ENCODE measurements around the gene ITGB5.
"Not testable (repeated sequence)": the region's sequence is repeated elsewhere in the genome, so short reads cannot be mapped to it uniquely, and the experiment has no call there.

Gene ITGB5

DNA sequence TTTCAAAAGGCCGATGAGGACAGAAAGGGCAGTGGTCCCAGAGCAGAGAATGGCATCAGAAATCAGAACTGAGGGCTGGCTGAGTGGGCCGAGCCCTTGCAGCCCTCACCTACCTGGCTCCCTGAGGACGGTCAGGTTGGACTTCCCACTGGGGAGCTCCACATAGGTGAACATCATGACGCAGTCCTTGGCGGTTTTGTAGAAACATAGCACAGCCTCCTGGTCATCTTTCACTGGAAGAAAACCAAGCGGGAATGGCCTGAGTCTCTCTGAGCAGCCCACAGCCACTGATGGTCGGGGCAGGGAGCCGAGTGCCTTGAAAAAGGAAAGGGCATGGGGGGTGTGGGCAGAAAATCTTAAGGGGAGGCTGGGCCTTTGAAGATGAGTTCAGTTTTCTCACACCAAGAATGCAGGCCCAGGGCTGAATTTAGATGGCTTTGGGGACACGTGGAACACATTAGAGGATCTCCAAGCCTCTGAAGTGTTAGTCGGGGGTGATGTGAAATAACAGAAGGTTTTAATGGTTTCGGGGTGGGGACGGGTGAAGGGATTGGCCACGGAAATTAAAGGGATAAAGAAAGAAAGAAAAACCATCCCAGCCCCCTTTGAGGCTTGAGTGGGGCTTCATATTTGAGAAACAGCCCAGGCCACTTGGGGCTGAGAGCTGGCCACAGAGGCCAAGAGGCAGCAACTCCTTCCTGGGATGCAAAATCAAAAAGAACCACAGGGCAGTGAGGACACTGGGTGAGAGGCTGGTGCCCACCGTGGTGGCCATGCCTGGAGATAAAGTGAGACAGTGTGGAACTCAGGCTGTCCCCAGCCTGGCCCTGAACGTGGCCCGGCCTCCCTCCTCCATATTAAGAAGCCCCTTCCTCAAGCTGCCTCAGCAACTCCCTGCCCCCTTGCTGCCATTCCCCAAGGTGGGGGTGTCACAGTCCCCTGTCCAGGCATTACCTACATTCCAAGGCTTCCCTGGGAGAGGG lies 120.8 kb downstream of the ITGB5 start:
- DNase-seq: no peak

DNA sequence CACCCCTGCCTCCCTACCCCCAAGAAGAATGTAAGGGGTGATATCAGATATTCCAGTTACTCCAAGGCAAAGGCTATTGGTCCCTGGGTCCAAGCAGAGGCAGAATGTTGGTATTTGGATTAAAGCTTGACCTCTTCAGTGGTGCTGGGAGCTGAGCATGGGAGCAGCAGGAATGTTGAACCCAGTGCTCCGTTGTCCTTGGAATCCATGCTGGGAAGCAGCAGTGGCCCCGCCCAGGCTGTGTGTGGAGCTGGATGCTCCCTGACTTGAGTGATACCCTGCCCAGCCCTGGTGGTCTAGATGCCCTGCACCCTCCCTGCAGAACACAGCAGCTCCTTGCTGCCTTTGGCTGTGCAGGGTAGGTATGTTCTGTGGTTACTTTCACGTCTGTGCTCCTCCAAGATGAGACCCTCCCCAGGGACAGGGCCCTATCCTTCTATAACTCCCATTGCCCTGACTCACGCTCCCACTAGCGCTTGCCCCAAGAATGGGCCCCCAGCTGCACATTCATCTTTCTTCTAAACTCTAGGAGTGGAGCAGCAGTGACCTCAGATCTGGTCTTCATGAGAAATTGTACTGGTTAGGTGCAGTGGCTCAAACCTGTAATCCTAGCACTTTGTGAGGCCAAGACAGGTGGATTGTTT lies 121.8 kb downstream of the ITGB5 start:
- DNase-seq: no peak

DNA sequence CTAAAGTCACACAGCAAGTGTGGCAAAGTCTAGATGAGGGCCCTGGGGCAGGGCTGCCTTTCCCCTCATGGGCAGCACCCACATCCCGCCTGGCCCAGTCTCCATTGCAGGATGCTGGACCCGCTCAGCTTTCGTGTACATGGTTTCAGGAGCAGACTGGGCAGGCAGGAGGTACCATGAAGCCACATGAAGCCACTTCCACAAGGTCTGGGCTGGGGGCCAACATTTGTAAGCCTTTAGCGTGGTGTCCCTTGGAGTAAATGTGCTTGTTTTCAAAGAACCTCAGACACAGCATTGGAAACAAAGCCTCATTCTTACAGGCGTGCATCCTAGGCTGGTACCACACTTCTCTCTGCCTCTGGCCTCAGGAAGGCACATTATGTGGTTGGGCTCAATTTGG lies 122.4 kb downstream of the ITGB5 start:
- DNase-seq: no peak

DNA sequence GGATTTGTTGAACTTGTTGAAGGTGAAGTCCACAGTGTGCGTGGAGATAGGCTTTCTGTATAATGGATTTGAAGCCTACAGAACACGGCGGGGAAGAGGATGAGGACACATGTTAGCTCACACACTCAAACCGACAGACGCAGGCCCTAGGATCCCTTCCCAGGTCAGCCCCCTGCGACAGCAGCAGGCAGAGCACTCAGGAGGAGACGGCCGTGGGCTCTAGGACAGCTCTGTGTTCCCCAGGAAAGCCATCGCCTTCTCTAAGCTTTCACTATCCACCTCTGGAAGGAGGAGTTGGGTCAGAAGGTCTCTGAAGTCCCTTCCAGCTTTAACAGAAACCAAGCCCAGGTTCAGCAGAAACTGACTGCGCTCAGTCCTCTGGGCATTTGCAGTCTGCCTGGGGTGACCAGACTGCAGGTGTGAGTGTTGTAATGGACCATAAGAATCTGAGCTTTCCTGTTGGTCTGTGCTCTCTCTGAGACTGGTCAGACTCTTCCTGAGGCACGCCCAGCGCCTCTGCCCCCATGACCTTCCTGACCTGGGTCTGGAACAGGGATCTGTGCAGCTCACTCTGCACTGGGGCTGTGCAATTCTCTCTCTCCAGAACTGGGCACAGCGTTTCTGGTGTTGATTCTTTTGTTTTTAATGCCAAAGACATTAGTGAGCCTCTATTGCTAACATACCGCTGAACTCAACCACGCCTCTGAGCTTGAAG lies 123.4 kb downstream of the ITGB5 start:
- DNase-seq: no peak

DNA sequence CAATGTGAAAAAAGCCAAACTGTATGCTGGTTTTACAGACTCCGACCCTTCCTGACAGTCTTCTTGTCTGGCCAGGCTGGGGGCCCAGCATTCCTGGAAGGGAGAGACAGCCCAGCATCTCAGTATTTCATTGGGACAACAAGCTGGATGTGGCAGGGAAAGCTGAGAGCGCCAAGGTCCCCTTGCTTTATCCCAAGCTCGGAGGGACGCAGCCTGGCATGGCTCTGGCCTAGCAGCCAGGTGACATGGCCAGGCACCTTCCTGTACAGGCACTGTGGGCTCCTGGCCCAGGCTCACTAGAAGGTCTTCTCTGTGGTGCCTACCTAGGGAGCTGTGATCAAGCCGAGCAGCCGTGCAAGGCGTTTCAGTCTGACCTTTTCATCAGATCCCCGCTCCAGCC lies 124.0 kb downstream of the ITGB5 start:
- no peak for DNase-seq

DNA sequence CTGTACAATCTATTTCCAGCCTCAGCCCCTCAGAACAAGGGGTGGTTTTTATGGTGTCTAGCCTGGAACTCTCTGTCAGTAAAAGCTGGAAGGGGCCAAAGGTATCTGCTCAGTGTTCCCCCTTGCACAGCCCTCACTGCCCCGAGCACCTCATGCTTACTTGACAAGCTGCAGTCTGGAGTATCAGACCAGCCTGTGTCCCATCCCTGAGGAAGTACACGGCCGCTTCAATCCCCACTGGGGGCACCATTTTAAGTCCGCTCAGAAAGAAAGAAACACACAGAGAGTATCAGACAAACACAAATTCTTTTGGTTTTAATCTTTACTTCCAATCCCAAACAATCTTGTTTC lies 124.5 kb downstream of the ITGB5 start:
- DNase-seq: no peak

DNA sequence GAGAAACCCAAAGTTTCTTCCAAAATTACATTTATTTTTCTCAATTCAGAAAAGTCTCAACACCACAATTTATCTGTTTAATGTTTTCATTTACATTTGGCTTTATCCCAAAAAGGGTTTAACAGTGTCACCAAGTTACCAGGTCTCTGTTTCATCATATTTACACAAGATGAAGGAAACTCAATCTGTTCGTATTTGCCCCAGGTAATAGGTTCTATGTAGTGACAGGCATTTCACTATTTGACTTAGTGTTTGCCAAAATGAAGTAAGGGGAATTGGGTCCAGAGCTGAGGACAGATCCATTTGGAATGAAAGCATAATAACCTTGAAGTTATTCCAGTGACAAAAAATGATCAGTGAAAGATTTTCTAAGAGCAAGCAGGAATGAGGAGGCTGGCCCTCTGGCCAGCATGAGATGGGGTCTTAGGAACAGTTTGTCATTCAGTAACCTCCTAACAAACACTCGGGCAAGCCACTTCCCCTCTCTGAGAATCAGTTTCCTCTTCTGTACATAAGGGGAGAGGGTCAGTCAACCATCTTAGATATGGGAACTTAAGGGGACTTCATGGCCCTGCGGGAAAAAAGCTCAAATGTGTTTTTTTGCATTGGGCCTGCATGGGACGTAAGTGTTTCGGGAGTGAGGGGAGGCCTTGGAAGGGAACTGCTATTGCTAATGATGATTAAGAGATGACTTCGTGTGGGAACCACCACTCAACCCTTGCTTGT lies 125.1 kb downstream of the ITGB5 start:
- no peak for DNase-seq

DNA sequence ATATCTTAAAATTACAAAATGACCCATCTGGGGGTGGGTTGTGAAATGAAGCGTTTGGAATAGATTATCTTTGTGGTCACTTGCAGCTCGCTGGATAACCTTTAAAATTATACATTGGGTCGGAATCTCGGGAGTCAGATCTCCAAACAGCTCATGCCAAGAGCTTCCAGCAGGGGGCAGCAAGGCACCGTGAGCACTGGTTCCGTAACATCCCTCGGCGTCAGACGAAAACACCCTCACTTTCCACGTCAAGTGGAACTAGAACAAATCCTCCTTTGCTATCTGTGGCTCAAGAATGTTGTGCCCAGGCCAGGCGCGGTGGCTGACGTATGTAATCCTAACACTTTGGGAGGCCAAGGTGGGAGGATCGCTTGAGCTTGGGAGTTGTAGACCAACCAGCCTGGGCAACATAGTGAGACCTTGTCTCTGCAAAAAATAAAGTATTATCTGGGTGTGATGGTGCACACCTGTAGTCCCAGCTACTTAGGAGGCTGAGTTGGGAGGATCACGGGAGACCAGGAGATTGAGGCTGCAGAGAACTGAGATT lies 125.8 kb downstream of the ITGB5 start:
- DNase-seq: peak; percentile 60

DNA sequence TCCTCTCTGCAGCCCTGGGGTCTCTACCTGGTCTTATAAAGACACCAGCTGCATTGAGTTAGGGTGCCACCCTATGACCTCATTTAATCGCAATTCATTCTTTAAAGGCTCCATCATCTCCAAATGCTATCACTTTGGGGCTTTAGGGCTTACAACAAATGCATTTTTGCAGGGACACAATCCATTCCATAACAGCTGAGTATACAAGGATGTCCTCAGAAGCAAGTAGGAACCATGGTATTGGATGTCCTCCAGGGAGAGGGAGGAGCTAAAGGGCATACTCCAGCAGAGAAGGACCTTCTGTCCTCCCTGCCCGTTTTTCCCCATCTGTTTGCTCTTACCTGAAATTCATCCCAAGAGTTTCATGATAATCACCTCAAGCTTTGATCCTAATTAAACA lies 126.6 kb downstream of the ITGB5 start:
- no peak for DNase-seq

DNA sequence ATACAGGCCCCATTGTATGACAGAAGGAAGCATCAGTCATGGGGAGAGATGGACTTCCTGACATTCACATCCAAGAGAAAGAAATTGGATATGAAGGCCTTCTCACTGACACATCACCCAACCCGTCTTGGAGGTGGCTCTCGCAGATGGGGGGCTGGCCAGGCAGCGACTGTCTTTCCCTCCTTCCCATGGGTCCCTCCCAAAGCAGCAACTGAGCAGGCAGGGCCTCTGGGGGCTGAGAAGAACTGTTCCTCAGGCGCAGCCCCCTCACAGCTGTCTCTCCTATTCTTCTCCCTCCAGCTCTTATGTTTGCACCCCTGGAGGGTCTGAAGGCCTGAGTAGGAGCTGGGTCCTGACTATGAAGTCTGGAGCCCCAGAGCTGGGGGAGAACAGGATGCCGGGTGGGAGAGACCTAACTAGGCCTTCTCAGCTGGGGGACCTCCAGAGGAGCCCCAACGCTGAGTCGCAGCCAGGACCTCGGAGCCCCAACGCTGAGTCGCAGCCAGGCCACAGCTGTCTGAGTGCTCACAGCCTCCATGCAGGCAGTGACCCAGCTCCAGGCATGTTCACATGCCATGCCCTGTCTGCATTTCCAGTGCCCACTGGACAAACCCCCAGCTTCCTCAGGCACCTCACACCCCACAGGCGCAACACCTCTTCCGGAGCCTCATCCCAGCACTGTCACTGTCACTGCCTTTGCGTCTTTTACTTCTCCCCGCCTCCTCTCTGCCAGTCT lies 127.3 kb downstream of the ITGB5 start:
- no peak for DNase-seq

DNA sequence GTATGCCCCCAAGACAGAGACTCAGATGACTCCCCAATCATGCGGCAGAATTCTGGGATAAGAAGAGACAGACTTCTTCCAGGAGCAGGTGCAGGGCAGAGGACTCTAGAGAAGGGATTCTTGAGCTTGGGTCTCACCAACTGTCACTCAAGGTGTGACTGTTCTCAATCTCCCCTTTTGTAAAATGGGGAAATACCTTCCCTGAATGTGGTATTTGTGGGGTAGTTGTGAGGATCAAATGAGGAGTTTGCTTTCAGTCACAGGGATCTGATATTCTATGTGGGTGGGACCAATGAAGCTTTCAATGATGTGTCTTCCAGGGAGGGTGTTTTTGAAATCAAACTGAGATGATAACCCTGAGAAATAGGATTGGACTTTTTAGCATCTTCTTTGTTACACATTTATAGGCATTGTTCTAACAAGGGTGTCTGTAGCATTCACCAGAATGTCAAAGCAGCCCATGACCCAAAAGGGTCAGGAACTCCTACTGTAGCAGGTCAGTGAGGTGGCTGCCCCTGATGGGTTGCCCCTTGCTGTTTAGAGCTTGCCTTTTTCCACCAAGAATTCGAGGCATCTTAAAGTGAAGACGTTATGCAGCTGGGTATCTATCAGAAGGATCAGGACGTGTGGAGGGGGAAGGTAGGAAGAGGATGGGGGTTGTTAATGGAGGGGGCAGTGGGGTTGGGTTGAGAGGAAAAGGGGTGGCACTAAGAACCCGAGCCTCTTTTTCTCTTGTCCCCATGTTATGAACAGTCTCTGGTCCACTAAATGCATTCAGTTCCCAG lies 128.1 kb downstream of the ITGB5 start:
- DNase-seq: no peak

DNA sequence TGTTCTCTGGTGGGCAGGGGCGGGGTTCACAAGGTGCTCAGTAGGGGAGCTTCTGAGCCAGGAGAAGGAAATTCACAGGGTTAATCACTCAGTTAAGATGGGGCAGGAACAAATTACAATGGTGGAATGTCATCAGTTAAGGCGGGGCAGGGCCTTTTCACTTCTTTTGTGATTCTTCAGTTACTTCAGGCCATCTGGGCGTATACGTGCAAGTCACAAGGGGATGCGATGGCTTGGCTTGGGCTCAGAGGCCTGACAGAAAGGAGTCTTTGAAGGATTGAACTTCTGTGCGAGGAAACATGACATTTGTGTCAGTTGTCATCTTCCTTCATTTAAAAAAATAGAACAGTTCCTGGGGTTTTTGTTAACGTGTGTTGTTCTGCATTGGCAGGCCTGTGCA lies 129.2 kb downstream of the ITGB5 start:
- not testable (repeated sequence) for DNase-seq

DNA sequence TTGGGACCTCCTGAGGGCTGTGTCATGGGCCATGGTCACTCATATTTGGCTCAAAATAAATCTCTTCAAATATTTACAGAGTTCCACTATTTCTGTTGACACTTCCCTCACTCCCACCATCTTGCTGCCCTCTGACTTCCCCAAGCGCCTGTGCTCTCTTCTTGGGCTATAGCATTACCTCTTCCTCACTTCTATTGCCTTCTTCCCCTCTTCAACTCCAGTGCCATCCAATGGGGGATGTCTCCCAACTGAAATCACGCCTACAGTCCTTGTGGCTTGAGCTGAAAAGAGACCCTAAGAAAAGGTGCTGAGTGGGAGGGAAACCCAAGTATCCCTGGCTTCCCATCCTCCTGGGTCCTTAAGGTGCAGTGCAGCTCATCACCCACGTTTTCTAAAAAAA lies 135.1 kb downstream of the ITGB5 start:
- no peak for DNase-seq

DNA sequence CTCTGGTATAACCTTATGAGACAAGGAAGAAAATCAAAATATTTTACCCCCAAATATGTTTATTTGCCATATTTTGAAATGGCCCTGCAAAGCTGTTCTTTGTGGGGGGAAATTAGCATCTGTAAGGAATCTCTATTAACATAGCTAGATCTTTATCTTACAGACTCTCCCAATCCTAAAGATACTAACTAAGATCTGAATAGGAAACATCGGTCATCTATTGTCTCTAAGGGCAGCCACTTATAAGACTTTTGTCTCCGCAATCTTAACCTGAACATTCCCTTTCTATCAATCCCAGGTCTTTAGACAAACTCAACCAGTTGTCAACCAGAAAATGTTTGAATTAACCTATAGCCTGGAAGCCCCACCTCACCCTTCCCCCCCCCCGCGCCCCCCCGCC lies 135.7 kb downstream of the ITGB5 start:
- DNase-seq: no peak

DNA sequence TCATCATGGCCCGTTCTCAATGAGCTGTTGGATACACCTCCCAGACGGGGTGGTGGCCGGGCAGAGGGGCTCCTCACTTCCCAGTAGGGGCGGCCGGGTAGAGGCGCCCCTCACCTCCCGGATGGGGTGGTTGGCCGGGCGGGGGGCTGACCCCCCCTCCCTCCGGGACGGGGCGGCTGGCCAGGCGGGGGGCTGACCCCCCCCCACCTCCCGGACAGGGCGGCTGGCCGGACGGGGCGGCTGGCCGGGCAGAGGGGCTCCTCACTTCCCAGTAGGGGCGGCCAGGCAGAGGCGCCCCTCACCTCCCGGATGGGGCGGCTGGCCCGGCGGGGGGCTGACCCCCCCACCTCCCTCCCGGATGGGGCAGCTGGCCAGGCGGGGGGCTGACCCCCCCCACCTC lies 137.3 kb downstream of the ITGB5 start:
- not testable (repeated sequence) for DNase-seq

DNA sequence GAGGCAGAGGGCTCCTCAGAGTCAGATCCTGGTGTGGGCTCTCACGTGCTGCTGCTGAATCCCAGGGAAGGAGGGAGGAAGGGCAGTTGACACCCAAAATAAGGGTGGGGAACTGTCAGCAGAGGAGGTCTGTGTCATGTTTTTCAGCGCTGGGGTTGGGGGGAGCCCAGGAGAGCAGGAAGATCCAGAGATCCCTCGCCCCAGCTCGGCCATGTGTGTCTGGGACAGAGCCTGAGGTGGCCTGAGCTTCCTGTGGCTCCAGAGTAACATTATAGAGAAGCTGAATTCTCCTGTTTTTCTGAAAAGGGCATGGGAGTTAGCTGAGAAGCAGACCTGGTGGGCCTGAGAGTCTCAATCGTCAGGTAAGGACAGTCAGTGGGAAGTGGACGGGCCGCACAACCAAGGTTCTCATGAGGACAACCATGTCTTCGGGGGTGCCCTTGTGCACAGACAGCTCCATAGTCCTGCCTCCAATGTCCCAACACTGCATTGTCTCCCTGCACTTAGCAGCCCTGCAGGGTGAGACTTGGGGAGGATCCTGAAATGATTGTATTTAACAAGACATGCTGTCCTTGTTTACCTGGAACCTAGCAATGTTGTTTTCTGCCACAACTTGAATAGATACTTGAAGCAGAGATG lies 138.5 kb downstream of the ITGB5 start:
- DNase-seq: no peak

DNA sequence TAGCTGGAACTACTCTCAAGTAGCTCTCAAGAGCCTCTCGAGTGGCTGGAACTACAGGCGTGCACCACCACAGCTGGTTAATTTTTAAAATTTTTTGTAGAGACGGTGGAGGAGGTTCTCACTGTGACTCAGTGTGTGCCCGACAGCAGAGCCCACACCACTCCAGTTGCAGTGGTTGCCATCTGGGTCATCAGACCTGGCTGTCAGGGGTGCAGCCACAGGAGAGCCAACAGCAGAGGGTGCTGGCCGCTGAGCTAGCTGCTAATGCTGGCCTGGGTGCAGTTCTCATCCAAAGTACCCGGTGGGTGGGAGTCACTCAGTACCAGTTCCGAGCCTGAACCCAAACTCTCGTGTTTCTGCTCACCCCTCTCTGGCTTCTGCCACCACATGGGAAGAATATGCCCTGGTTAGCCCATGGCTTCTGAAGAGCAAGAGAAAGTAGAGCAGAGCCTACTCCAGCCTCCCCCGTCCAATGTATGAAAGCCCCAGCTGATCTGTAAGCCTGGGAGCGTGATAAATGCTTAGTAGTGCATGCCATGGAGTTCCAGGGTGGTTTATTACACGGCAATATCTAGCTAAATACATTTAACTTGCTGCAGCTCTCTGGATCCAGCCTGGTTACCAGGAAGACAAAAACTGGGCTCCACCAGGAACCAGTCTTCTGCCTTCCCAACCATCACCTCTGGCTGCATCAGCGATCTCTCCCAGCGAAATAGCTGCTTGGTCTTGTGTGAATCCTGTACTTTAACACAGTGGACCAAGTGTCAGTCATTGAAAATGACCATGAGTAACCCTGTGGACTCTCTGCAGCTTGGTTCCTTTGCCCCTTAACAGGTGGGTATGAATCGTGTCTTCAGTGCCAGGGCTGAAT lies 139.8 kb downstream of the ITGB5 start:
- DNase-seq: no peak

DNA sequence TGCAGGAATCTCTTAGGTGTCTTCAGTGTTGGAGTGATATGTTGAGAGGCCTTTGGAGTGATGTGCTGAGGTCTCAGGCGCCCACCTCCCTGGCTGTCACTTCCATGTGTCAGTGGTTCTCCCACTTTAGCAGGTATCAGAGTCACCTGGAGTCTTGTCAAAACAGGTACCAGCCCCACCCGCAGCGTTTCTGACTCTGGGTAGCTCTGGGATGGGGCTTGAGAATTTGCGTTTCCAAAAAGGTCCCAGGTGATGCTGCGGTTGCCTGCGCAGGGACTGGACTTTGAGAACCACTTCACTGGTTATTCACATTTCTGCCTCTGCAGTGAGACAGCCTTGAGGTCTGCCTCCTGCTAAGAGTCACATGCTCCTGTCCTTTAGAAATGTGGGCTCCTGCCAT lies 141.4 kb downstream of the ITGB5 start:
- no peak for DNase-seq

DNA sequence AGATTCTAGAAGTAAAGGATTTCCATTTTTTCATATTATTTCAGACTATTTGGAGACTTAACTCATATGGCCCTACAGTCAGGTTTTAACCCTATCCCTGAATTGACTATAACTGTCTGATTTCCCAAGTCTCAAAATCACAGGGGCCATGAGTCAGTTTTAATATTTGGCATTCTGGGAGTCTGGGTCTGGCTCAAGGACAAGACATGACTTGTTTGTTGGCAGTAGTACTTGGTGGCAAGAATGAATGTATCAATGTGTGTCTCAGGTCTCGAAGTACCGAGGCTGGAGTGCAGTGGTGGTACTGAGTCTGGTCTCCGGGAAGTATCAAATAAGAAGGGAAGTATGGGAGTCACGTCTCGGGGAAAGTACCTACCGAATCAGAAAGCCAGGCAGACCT lies 146.1 kb downstream of the ITGB5 start:
- no peak for DNase-seq

DNA sequence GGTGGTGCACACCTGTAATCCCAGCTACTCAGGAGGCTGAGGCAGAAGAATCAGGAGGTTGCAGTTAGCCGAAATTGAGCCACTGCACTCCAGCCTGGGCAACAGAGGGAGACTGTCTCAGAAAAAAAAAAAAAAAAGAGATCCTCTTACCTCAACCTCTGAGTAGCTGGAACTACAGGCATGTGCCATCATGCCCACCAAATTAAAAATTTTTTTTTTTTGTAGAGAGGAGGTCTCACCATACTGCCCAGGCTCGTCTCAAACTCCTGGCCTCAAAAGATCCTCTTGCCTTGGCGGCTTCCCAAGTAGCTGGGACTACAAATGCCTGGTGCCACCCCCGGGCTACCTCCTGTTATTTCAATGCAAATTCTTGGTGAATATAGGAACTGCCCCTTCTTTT lies 155.4 kb downstream of the ITGB5 start:
- peak; percentile 52 for DNase-seq
